Hepatocyte (in vitro differentiated cells): ENCODE data around the gene MSX2.

Experiments
- EZH2 ChIP-seq: fragments of 200-600 bp; sonication (generic); IDR thresholded peaks from 2 replicates; pipeline ENCODE4 v1.6.1; 2016; ENCODE audit warnings: antibody characterized with exemption, mild to moderate bottlenecking, borderline replicate concordance
- TF ChIP-seq, protein P1 (sequence below): fragments of 200-600 bp; sonication (generic); IDR thresholded peaks from 2 replicates; pipeline ENCODE4 v1.5.1; 2016; ENCODE audit warnings: antibody characterized with exemption, mild to moderate bottlenecking; ENCODE audit not compliant: poor library complexity

DNA sequence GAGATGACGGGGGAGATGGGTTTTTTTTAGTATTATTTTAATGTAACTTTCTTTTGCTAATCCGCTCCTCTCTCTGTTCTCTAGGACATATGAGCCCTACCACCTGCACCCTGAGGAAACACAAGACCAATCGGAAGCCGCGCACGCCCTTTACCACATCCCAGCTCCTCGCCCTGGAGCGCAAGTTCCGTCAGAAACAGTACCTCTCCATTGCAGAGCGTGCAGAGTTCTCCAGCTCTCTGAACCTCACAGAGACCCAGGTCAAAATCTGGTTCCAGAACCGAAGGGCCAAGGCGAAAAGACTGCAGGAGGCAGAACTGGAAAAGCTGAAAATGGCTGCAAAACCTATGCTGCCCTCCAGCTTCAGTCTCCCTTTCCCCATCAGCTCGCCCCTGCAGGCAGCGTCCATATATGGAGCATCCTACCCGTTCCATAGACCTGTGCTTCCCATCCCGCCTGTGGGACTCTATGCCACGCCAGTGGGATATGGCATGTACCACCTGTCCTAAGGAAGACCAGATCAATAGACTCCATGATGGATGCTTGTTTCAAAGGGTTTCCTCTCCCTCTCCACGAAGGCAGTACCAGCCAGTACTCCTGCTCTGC, 4.8 kb downstream of the MSX2 start:
- TF ChIP-seq, protein P1, sequence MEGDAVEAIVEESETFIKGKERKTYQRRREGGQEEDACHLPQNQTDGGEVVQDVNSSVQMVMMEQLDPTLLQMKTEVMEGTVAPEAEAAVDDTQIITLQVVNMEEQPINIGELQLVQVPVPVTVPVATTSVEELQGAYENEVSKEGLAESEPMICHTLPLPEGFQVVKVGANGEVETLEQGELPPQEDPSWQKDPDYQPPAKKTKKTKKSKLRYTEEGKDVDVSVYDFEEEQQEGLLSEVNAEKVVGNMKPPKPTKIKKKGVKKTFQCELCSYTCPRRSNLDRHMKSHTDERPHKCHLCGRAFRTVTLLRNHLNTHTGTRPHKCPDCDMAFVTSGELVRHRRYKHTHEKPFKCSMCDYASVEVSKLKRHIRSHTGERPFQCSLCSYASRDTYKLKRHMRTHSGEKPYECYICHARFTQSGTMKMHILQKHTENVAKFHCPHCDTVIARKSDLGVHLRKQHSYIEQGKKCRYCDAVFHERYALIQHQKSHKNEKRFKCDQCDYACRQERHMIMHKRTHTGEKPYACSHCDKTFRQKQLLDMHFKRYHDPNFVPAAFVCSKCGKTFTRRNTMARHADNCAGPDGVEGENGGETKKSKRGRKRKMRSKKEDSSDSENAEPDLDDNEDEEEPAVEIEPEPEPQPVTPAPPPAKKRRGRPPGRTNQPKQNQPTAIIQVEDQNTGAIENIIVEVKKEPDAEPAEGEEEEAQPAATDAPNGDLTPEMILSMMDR, result no peak
- TF ChIP-seq EZH2, result no peak
